BLaER1 (cell line): Measurements from ENCODE around the gene SFMBT2.
"Not testable (repeated sequence)": the region's sequence is repeated elsewhere in the genome, so short reads cannot be mapped to it uniquely, and the experiment has no call there.

Experiments used
- H3K27ac ChIP-seq: shearing (Covaris generic); formaldehyde crosslinking; 2 replicates; pipeline ENCODE4 v1.8.1; 2022
- H3K27me3 ChIP-seq: shearing (Covaris generic); formaldehyde crosslinking; 2 replicates; pipeline ENCODE4 v1.8.1; 2022
- H3K36me3 ChIP-seq: shearing (Covaris generic); formaldehyde crosslinking; 2 replicates; pipeline ENCODE4 v1.8.1; 2022
- H3K4me1 ChIP-seq: shearing (Covaris generic); formaldehyde crosslinking; 2 replicates; pipeline ENCODE4 v1.8.1; 2022
- H3K4me2 ChIP-seq: shearing (Covaris generic); formaldehyde crosslinking; 2 replicates; pipeline ENCODE4 v1.8.1; 2022
- H3K4me3 ChIP-seq: shearing (Covaris generic); formaldehyde crosslinking; 2 replicates; pipeline ENCODE4 v1.8.1; 2022
- H3K9ac ChIP-seq: shearing (Covaris generic); formaldehyde crosslinking; 2 replicates; pipeline ENCODE4 v1.8.1; 2022
- H3K9me3 ChIP-seq: shearing (Covaris generic); formaldehyde crosslinking; 2 replicates; pipeline ENCODE4 v1.8.1; 2022
- H4K20me1 ChIP-seq: shearing (Covaris generic); formaldehyde crosslinking; 2 replicates; pipeline ENCODE4 v1.8.1; 2022
- Cebpa-rat ChIP-seq: shearing (Covaris generic); IDR thresholded peaks from 2 replicates; pipeline ENCODE4 v1.8.1; 2022

Gene SFMBT2

DNA sequence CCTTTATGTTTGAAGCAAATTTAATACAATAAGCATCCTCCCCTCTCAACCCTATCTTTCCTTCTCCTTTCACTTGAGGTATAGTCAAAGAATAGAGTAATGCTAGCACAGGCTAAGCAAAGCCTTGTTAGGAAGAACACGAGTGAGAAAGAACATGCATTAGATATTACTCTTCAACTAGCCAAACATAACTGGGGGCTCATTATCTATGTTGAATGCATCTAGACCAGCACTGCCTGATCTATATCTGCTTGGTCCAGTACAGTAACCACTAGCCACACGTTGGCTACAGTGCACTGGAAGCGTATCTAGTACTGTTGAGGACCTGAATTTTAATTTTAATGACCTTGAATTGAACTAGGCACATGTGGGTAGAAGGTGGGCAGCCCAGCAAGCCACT is 21.0 kb downstream of the SFMBT2 start:
- H3K36me3 ChIP-seq, result peaks cover 66% of the 10 kb centered on the region
- no peak overlapping the region for H3K9ac ChIP-seq
- no peak overlapping the region for H3K4me3 ChIP-seq
- H3K4me2 ChIP-seq, result peak overlapping the region; percentile 48
- H3K4me1 ChIP-seq, result peaks cover 59% of the 10 kb centered on the region
- H3K27ac ChIP-seq, result no peak overlapping the region
- peaks cover 7% of the 10 kb centered on the region for H3K9me3 ChIP-seq
- peaks cover 98% of the 10 kb centered on the region for H4K20me1 ChIP-seq
- H3K27me3 ChIP-seq, result no peaks in the 10 kb centered on the region
- no peak for TF ChIP-seq Cebpa-rat

DNA sequence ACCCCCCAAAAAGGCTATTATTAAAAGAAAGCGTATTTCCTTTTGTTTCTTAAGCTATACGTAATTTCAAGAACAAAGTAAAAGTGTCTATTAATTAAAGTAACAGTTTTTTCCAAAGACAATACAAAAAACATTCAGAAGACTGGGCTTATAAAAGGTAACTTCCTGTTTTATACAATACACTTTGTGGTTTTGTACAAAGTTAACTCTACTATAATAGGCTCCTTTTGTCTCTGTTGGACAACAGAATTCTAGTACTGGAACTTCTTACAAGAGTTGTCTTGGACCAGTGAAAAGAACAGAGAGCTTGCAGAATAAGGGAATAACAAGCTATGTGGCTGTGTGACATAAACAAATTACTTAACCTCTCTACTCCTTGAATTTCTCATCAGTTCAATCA is 21.5 kb downstream of the SFMBT2 start:
- Histone ChIP-seq H3K4me3 (no peak overlapping the region), H3K36me3 (peaks cover 65% of the 10 kb centered on the region), H3K4me1 (peaks cover 57% of the 10 kb centered on the region), H3K27me3 (no peaks in the 10 kb centered on the region), H4K20me1 (peaks cover 98% of the 10 kb centered on the region), H3K4me2 (peak overlapping the region; percentile 48), H3K9ac (no peak overlapping the region), H3K9me3 (peaks cover 6% of the 10 kb centered on the region), H3K27ac (no peak overlapping the region)
- no peak for TF ChIP-seq Cebpa-rat

DNA sequence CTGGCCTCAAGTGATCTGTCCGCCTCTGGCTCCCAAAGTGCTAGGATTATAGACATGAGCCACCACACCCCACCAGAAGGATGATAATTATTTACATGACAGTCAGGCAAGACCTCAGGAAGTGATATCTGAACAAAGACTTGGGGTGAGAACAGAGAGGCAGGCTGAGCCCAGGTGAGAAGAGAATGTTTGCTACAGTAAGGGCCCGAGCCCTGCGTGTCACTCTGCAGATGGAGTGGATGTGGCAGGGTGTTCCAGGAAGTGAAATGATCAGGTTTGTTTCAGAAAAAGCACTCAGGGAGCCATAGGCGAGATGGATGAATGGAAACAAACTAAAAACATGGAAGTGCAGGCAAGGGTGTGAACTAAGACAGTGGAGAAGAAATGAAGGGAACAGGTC is 22.2 kb downstream of the SFMBT2 start:
- H3K4me2 ChIP-seq, result peak overlapping the region; percentile 48
- H4K20me1 ChIP-seq, result peaks cover 98% of the 10 kb centered on the region
- no peak overlapping the region for H3K27ac ChIP-seq
- peaks cover 58% of the 10 kb centered on the region for H3K36me3 ChIP-seq
- H3K9me3 ChIP-seq, result peaks cover 1% of the 10 kb centered on the region
- no peak for TF ChIP-seq Cebpa-rat
- peaks cover 57% of the 10 kb centered on the region for H3K4me1 ChIP-seq
- no peak overlapping the region for H3K4me3 ChIP-seq
- H3K9ac ChIP-seq, result no peak overlapping the region
- H3K27me3 ChIP-seq, result no peaks in the 10 kb centered on the region

DNA sequence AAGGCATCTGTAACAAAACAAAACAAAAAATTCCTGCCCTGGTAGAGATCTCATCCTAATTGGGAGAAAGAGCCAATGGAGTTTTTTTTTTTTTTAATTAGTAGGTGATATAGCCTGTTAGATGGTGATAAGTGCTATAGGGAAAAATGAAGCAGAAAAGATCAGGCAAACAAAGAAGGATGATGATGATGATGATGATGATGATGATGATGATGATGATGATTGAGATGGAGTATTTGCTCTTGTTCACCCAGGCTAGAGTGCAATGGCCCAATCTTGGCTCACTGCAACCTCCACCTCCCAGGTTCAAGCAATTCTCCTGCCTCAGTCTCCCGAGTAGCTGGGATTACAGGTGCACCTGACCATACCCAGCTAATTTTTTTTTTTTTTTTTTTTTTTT is 22.7 kb downstream of the SFMBT2 start:
- Histone ChIP-seq H3K4me1 (peaks cover 57% of the 10 kb centered on the region), H3K36me3 (peaks cover 58% of the 10 kb centered on the region), H4K20me1 (peaks cover 98% of the 10 kb centered on the region)

DNA sequence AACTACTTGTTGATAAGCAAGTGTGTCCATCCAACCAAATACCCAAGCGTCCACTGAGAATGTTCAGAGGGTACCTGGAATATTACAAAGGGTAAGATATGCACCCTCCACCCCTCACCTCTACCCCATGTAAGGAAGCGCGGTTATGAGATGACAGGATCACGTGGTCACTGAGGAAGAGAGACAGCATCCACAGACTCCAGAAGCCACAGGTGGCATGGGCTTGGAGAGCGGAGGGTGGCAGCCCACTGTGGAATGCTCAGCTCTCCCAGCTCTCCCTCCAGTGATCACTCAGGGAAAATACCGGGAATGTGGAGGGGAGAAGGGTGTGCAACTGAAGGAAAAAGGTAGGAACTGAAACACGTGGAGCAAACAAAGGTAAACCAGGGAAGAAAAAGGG is 25.7 kb downstream of the SFMBT2 start:
- peaks cover 73% of the 10 kb centered on the region for H3K36me3 ChIP-seq
- no peaks in the 10 kb centered on the region for H3K9me3 ChIP-seq
- H3K4me1 ChIP-seq, result peaks cover 44% of the 10 kb centered on the region
- no peak overlapping the region for H3K9ac ChIP-seq
- no peak overlapping the region for H3K4me2 ChIP-seq
- H3K4me3 ChIP-seq, result no peak overlapping the region
- TF ChIP-seq Cebpa-rat, result no peak
- H3K27ac ChIP-seq, result no peak overlapping the region
- H3K27me3 ChIP-seq, result no peaks in the 10 kb centered on the region
- peaks cover 100% of the 10 kb centered on the region for H4K20me1 ChIP-seq

More for the DNA sequence above, 22.7 kb downstream of the SFMBT2 start:
- not testable (repeated sequence) for H3K27ac ChIP-seq, H3K27me3 ChIP-seq, H3K9me3 ChIP-seq, H3K9ac ChIP-seq, H3K4me3 ChIP-seq
- H3K4me2 ChIP-seq, result 0 out of 2 replicates have a peak overlapping the region, but pooled peaks have one; percentile 6

DNA sequence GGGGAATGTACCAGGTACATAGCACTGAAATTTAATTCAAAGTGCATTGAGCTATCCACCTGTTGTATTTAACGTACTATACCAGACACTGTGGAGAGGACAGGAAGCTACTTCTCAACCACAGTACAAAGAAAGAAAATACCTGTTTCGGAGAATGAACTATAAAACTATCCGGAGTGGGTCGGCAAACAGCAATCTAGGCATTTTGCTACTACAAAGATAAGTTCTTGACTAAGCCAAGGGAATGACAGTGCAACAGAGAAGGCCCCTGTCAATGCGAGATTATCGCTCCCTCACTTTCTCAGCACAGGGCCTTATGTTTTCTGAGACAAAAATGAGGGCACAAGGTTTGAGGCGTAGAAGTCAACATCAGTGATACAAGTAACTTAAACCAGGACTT is 27.4 kb downstream of the SFMBT2 start:
- peaks cover 99% of the 10 kb centered on the region for H4K20me1 ChIP-seq
- no peaks in the 10 kb centered on the region for H3K9me3 ChIP-seq
- TF ChIP-seq Cebpa-rat, result no peak

DNA sequence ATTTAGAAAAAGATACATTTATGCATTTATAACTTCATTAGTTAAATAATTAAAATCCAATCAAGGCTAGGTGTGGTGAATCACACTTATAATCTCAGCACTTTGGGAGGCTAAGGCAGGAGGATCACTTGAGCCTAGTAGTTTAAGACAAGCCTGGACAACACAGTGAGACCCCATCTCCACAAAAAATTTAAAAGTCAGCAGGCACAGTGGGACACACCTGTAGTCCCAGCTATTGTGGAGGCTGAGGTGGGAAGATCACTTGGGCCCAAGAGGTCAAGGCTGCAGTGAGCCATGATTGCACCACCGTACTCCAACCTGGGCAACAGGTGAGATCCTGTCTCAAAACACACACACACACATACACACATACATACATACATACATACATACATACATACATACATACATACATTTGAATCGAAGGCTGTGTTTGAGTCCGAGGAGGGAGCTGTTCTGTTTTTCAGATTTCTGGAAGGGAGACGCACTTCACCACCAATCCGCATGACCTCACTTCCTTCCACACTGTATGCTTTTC is 30.1 kb downstream of the SFMBT2 start:
- no peak overlapping the region for H3K4me3 ChIP-seq
- H4K20me1 ChIP-seq, result peaks cover 81% of the 10 kb centered on the region
- H3K9ac ChIP-seq, result no peak overlapping the region
- no peak for TF ChIP-seq Cebpa-rat
- no peaks in the 10 kb centered on the region for H3K27me3 ChIP-seq
- H3K4me2 ChIP-seq, result no peak overlapping the region
- peaks cover 11% of the 10 kb centered on the region for H3K9me3 ChIP-seq
- H3K4me1 ChIP-seq, result peaks cover 6% of the 10 kb centered on the region; the same call in 1 of the 2 replicates
- peaks cover 89% of the 10 kb centered on the region for H3K36me3 ChIP-seq
- H3K27ac ChIP-seq, result no peak overlapping the region

More for the DNA sequence above, 27.4 kb downstream of the SFMBT2 start:
- Histone ChIP-seq H3K36me3 (peaks cover 84% of the 10 kb centered on the region), H3K27me3 (no peaks in the 10 kb centered on the region), H3K4me2 (no peak overlapping the region), H3K4me3 (no peak overlapping the region), H3K4me1 (peaks cover 33% of the 10 kb centered on the region), H3K27ac (no peak overlapping the region), H3K9ac (no peak overlapping the region)

DNA sequence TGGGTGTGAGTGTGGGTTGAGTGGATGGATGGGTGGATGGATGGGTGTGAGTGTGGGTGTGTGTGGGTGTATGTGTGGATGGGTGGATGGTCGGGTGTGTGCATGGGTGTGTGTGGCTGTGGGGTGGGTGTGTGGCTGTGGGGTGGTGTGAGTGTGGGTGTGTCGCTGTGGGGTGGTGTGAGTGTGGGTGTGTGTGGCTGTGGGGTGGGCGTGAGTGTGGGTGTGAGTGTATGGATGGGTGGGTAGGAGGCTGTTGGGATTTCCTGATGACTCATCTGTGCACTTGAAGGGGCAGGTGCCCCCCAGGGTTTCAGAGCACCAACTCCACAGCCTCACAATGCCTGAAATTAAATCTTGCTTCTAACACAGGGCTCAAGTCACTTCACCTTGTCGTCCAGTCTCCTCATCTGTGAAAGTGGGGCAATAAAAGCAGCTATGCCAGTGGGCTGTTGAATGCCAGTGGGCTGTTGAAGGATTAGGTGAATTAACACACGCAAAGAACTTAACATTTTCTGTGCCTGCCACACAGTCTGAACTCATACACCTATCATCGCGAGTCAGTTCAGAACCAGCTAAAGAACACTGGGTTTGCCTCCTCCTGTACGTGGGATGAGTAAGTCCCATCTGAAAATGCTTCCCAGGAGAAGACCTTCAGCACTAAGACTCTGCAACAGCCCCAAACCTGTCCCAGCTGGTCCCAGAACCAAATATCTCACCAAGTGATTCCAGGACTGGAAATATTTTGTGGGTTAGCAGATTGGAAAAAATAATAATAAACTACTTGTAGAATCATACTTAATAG is 32.0 kb downstream of the SFMBT2 start:
- Histone ChIP-seq H3K4me2 (no peak overlapping the region), H4K20me1 (peaks cover 62% of the 10 kb centered on the region), H3K4me3 (no peak overlapping the region), H3K4me1 (peaks cover 13% of the 10 kb centered on the region; the same call in 1 of the 2 replicates), H3K9me3 (peaks cover 29% of the 10 kb centered on the region), H3K27ac (no peak overlapping the region), H3K27me3 (no peaks in the 10 kb centered on the region), H3K9ac (no peak overlapping the region), H3K36me3 (peaks cover 99% of the 10 kb centered on the region)
- no peak for TF ChIP-seq Cebpa-rat

DNA sequence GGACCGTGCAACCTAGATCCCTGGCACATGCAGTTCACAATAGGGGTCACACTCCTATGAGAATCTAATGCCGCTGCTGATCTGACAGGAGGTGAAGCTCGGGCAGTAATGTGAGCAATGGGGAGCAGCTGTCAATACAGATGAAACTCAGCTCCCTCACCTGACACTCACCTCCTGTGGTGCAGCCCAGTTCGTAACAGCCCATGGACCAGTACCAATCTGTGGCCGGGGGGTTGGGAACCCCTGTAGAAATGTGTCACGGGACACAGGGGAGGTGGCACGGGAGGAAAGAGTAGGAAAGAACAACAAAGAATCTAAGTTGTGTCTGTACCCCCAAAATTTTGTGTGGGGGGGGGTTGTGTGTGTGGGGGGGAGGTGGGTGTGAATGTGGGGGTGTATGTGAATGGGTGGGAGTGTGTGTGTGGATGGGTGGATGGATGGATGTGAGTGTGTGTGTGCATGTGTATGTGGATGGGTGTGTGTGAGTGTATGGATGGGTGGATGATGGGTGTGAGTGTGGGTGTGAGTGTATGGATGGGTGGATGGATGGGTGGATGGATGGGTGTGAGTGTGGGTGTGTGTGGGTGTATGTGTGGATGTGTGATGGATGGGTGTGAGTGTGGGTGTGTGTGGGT is 33.1 kb downstream of the SFMBT2 start:
- no peaks in the 10 kb centered on the region for H3K27me3 ChIP-seq
- peaks cover 23% of the 10 kb centered on the region for H3K4me1 ChIP-seq
- H4K20me1 ChIP-seq, result peaks cover 60% of the 10 kb centered on the region
- H3K9ac ChIP-seq, result no peak overlapping the region
- no peak for TF ChIP-seq Cebpa-rat
- no peak overlapping the region for H3K27ac ChIP-seq
- H3K9me3 ChIP-seq, result peaks cover 40% of the 10 kb centered on the region
- H3K4me2 ChIP-seq, result no peak overlapping the region
- peaks cover 100% of the 10 kb centered on the region for H3K36me3 ChIP-seq
- H3K4me3 ChIP-seq, result no peak overlapping the region

DNA sequence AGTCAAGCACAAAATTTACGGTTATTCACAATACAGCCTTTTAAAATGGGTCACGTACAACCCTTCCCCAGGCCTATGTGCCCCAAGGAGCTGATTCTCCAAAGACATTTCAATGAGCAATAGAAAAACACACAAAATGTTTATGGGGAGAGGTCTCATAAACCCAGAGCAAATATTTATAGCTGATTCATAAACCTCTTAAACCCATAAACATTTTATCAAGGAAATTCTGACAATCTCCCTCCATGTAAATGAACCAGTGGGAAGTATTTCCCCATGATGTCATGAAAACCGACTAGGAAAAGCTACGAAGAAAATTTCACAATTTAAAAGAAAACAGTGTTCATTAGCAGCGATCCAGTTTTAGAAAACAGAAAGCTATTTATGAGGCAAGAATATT is 36.0 kb downstream of the SFMBT2 start:
- Histone ChIP-seq H3K4me2 (no peak overlapping the region), H3K9ac (no peak overlapping the region), H3K4me3 (no peak overlapping the region), H3K9me3 (peaks cover 46% of the 10 kb centered on the region), H3K27me3 (no peaks in the 10 kb centered on the region), H4K20me1 (peaks cover 58% of the 10 kb centered on the region), H3K4me1 (peaks cover 23% of the 10 kb centered on the region), H3K27ac (no peak overlapping the region), H3K36me3 (peaks cover 100% of the 10 kb centered on the region)
- no peak for TF ChIP-seq Cebpa-rat
